ENCODE data around the gene MRM2. TPM values are rescaled to one million over a fixed set of nuclear protein-coding genes. Genes with fewer than 3 reads are reported as not detected.

The MRM2 gene
- total and polyA plus RNA-seq, 10 of the 15 experiments (the other 5 are each of a cell fraction or from before 2014, with no cell fraction given), result 43.2 to 128 (median 71.4) TPM

GRCh38 chr7:2225830-2226229, 16.2 kb downstream of the MRM2 start:
- FAIRE-seq (no peak), ATAC-seq (no peak), DNase-seq (ENCODE audit: low read depth, low spot score) (no peak)
- in situ Hi-C loops (cut with MboI) (no loop called here), intact Hi-C loops (cut with micrococcal nuclease; ENCODE audit: unreplicated experiment) (no loop called here)
- ChIA-PET POLR2A (no interaction called here), RAD21 (ENCODE audit: unreplicated experiment) (no interaction called here), SMC1A (ENCODE audit: uncharacterized antibody, unreplicated experiment) (no interaction called here), CTCF (no interaction called here)
- no peaks in the 10 kb centered on the region for H3K4me1 ChIP-seq (ENCODE audit: control insufficient read depth, insufficient read depth, low read length)
- H3K79me2 ChIP-seq (ENCODE audit: control insufficient read depth, insufficient read depth, low read length), result peaks cover 11% of the 10 kb centered on the region
- H3K27ac ChIP-seq (ENCODE audit: control insufficient read depth, insufficient read depth), result no peak overlapping the region
- no peak overlapping the region for H3K4me2 ChIP-seq (ENCODE audit: control insufficient read depth, insufficient read depth)
- no peak overlapping the region for H3K9ac ChIP-seq (ENCODE audit: control insufficient read depth, insufficient read depth, low read length)
- H4K20me1 ChIP-seq (ENCODE audit: control insufficient read depth, insufficient read depth), result peaks cover 2% of the 10 kb centered on the region; the same call in 1 of the 2 replicates
- no peak for TF ChIP-seq EED (IDR thresholded peaks at IDR 0.05; ENCODE audit: low read depth)
- no peak for TF ChIP-seq NR2C2 (IDR thresholded peaks at IDR 0.05; ENCODE audit: borderline replicate concordance, control insufficient read depth, insufficient read length, low read depth)
- TF ChIP-seq RAD51 (IDR thresholded peaks at IDR 0.05), result no peak
- TF ChIP-seq IKZF2 (IDR thresholded peaks at IDR 0.05), result no peak
- no peak for TF ChIP-seq IRF3 (IDR thresholded peaks at IDR 0.05)
- TF ChIP-seq HCFC1 (IDR thresholded peaks at IDR 0.05; ENCODE audit: low read length), result no peak
- TF ChIP-seq KAT2A (conservative IDR thresholded peaks at IDR 0.05; ENCODE audit: control insufficient read depth, low read depth, low read length), result no peak
- TF ChIP-seq SMC3 (IDR thresholded peaks at IDR 0.05; ENCODE audit: borderline replicate concordance, low read length), result no peak
- TF ChIP-seq IRF4 (IDR thresholded peaks at IDR 0.05; ENCODE audit: low read depth, low read length), result no peak
- H3K9me3 ChIP-seq (replicated peaks; ENCODE audit: control insufficient read depth, insufficient read depth, low read length), result no peaks in the 10 kb centered on the region
- peaks cover 14 to 41% of the 10 kb centered on the region in 2 experiments for H3K36me3 ChIP-seq (ENCODE audit: control insufficient read depth in 2 of 2, insufficient read depth in 2 of 2, low read length in 1 of 2)
- 92% methylated on average over 13 of the region's 13 CpGs for WGBS (ENCODE audit: insufficient coverage, insufficient replicate concordance, low lambda C conversion rate, missing lambda C conversion rate)
- no peaks in the 10 kb centered on the region for H3K27me3 ChIP-seq (replicated peaks in 1 of 2; ENCODE audit: control insufficient read depth in 2 of 2, insufficient read depth in 2 of 2, low read length in 1 of 2)
- H2AFZ ChIP-seq (ENCODE audit: control insufficient read depth, low read depth, low read length), result no peak overlapping the region
- BruUV-seq (replicated peaks), result no TSS peak
- no peak overlapping the region for H3K4me3 ChIP-seq
